Activated CD8-positive, alpha-beta memory T cell treated with anti-CD3 and anti-CD28 coated beads, Interleukin-2, amount 50 U/mL, for 24 hours (primary cell): ENCODE data around the gene PPP4R3A.
"Not testable (repeated sequence)": the region's sequence is repeated elsewhere in the genome, so short reads cannot be mapped to it uniquely, and the experiment has no call there.

Source experiments
- DNase-seq: peaks from one replicate; pipeline ENCODE4 v3.0.0-alpha.2; 2020; ENCODE audit errors: extremely low read depth

Gene PPP4R3A

DNA sequence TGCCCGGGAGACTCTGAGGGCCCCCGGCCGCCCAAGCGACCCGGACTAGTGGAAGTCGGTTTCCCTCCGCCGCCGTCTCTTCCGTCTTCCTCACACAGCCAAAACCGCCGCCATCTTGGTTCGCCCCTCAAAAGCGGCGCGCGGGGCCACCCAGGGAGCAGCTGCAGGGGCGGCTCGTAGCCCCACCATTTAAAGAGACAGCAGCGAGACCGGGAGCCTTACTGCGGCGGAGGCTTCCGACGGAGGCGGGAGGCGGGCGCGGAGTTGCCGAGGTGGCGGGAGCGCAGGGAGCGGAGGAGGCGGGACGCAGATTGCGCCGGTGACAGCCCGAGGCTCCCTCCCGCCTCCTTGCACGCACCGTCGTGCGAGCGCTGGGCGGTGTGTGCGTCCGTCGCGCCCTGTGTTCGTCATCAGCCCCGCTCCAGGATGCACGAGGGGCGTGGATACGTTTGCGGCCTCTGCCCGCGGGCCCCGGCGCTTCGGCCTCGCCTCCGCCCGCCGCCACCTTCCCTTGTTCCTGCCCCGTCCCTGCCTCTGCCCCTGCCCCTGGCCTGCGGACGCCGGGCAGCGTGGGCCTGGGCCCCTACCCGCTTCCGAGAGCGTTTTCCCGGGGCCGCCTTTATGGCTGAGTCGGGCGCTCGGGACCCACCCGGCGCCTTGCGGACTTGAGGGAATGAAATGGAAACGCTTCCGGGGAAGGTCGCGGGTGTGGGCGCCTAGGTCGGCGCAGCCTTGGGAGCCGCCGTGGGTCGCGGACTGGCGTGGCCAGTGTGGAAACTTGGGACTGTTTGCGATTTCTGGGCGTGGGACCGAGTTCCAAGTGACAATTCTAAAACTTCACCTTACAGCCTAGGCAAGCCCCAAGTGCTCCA lies at the start of gene PPP4R3A:
Gene PPP4R3A (minus strand): TSS at position 140 of the 872 bp plus-strand sequence. CDS start 663 bp downstream, outside the sequence.
- peak; percentile 85 for DNase-seq

DNA sequence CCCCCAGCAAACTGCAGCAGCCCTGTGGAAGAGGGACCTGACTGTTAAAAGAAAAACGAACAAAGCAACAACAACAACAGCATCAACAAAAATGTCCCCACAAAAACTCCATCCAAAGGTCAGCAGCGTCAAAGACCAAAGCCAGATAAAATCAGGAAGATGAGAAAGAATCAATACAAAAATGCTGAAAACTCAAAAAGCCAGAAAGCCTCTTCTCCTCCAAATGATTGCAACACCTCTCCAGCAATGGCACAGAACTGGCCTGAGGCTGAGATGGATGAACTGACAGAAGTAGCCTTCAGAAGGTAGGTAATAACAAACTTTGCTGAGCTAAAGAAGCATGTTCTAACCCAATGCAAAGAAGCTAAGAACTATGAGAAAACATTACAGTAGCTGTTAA lies 45.4 kb upstream of the PPP4R3A start:
- DNase-seq: no peak

DNA sequence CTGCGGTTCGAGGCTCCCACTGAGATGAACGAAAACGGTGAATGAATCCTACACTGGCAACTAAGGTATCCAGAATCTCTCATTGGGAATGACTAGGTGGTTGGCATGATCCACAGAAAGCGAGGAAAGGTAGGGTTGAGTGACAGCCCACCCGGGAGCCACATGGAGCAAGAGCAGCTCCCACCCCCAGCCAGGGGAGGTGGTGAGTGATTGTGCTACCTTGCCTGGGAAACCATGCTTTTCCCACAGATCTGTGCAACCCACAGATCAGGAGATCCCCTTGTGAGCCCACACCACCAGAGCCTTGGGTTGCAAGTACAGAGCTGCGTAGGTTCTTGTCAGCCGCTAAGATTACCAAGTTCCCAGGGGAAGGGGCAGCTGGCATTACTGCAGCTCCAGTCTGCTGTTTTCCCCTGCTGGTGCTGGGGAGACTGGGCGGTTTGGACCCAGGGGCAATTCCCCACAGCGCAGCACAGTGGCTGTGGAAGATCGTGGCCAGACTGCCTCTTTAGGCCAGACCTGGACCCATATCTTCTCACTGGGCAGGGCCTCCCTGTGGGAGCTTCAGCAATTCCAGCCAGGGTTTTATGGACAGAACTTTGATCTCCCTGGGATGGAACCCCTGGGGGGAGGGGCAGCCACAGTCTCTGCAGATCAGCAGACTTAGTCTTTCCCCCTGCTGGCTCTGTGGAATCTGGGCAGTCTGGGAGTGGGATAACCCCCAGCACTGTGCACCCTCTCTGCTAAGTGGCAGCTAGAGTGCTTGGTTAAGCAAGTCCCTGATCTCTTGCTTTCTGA lies 44.6 kb upstream of the PPP4R3A start:
- DNase-seq: no peak

DNA sequence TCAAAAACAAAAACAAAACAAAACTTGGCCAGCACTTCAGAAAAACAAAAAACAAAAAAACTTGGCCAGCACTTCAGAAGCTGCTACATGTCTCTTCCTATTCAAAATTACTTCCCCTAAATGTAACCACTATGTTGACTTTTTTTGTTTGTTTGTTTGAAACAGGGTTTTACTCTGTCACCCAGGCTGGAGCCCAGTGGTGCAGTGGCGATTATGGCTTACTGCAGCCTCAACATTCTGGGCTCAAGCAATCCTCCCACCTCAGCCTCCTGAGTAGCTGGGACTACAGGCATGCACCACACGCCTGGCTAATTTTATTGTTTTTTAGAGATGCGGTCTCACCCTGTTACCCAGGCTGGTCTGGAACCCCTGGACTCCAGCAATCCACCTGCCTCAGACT lies 38.0 kb upstream of the PPP4R3A start:
- DNase-seq: no peak

DNA sequence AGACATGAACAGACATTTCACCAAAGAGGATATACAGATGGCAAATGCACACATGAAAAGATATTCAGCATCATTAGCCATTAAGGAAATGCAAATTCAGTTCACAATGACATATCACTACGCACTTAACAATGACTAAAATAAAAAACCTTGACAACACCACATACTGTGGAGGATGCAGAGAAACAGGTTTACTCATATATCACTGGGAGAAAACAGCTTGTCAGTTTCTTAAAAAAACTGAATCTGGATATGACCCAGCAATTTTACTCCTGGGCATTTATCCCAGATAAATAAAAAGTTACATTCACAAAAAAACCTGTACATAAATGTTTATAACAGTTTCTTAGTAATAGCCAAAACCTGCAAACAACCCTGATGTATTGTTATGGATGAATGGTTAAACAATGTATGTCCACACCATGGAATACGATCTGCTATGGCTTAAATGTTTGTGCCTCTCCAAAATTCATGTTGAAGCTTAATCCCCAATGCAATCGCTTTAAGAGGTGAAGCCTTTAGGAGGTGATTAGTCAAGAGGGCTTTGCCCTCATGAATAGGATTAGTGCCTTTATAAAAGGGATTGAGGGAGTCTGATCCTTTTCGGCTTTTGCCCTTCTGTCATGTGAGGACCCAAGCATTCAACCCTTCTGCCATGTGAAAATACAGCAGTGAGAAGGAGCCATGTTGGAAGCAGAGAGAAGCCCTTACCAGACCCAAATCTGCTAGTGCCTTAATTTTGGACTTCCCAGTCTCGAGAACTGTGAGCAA lies 36.0 kb upstream of the PPP4R3A start:
- DNase-seq: no peak

DNA sequence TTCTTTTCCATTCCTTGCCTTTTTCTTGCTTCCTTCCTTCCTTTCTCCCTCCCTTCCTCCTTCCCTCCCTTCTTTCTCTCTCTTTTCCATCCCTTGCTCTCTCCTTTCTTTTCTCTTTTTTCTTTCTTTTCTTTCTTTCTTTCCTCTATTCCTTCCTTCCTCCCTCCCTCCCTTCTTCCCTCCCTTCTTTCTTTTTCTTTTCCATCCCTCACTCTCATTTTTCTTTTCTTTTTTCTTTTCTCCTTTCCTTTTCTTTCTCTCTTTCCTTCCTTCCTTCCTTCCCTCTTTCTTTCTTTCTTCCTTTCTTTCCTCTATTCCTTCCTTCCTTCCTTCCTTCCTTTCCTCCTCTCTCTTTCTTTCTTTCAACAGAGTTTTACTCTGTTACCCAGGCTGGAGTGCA lies 35.1 kb upstream of the PPP4R3A start:
- DNase-seq: no peak

DNA sequence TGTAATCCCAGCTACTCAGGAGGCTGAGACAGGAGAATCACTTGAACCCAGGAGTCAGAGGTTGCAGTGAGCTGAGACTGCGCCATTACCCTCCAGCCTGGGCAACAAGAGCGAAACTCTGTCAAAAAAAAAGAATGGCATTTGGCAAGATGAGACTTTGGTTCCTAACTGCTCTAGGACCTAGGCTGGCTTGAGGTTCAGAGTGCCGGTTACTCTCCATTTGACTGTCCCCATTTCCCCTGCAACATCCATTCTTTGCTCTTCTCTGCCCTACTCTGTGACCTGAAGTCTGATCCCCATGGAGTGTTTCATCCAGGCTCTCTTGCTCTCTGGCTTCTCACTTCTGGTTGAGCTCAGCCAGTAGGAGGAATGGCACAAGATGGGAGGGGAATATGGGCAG lies 26.2 kb upstream of the PPP4R3A start:
- no peak for DNase-seq

DNA sequence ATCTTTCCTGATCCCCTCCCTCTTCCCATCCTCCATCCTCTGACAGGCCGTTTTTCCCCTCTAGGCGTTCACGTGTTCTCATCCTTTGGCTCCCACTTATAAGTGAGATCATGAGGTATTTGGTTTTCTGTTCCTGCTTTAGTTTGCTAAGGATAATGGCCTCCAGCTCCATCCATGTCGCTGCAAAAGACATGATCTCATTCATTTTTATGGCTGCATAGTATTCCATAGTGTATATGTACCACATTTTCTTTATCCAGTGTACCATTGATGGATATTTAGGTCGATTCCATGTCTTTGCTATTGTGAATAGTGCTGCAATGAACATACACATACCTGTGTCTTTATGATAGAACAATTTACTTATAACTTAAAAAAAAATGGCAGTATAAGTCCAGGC lies 23.9 kb upstream of the PPP4R3A start:
- DNase-seq: not testable (repeated sequence)

DNA sequence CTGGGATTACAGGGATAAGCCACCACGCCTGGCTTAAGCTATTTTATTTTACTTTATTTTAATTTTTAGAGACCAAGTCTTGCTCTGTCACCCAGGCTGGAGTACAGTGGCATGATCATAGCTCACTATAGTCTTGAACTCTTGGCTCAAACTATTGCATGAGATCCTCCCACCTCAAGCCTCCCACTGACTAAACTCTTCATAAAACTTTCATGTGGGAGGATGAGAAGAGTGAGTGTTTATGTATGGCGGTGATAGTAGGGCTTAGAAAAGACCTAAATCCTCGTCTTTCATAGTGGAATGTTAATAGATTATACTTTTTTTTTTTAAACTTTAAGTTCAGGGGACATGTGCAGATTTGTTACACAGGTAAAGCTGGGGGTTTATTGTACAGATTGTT lies 23.5 kb upstream of the PPP4R3A start:
- DNase-seq: no peak

DNA sequence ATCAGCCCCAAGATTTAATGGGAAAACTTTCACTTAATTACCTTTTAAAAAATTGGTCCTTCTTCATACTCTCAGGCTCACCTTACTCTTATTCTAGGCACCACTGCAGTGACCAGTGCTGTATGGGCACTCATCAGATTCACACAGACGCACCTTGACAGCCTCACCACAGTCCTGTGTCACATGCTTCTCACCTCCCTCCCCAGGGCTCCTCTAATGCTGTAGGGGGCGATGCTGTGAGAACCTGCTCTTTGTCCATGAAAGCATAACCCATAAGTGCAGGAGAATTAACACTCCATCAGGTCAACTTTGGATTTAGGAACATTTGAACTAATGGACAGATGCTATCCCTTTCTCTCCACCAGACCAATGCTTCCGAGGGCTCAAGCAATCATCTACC lies 13.9 kb upstream of the PPP4R3A start:
- DNase-seq: no peak

DNA sequence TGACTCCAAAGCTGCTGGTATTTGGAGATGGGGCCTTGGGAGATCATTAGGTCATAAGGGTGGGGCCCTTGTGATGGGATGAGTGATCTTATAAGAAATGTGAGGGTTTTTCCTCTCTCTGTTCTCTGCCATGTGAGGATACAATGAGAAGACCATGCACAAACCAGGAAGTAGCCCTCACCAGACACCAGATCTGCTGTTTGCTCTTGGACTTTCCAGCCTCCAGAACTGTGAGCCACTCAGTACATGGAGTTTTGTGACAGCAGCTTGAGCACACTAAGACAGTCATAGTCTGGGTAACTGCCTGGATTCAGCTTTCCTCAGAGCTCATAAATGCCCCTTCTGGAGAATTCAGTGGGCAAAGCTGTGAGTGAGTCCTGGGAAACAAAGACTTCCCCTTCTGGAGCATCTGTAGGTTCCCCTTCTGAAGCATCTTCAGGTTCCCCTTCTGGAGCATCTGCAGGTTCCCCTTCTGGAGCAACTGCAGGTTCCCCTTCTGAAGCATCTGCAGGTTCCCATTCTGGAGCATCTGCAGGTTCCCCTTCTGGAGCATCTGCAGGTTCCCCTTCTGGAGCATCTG lies 11.0 kb upstream of the PPP4R3A start:
- DNase-seq: no peak

DNA sequence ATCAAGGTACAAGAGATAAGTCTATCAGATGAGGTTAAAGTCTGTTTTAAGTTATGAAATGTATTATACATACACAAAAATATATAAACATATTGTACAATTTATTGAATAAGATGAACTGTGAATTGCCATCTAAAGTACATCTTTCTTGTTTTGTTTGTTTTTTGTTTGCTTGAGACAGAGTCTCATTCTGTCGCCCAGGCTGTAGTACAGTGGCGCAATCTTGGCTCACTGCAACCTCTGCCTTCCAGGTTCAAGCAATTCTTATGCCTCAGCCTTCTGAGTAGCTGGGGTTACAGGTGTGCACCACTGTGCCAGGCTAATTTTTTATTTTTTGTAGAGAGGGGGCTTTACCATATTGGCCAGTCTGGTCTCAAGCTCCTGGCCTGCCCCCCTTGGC lies 10.0 kb upstream of the PPP4R3A start:
- no peak for DNase-seq

DNA sequence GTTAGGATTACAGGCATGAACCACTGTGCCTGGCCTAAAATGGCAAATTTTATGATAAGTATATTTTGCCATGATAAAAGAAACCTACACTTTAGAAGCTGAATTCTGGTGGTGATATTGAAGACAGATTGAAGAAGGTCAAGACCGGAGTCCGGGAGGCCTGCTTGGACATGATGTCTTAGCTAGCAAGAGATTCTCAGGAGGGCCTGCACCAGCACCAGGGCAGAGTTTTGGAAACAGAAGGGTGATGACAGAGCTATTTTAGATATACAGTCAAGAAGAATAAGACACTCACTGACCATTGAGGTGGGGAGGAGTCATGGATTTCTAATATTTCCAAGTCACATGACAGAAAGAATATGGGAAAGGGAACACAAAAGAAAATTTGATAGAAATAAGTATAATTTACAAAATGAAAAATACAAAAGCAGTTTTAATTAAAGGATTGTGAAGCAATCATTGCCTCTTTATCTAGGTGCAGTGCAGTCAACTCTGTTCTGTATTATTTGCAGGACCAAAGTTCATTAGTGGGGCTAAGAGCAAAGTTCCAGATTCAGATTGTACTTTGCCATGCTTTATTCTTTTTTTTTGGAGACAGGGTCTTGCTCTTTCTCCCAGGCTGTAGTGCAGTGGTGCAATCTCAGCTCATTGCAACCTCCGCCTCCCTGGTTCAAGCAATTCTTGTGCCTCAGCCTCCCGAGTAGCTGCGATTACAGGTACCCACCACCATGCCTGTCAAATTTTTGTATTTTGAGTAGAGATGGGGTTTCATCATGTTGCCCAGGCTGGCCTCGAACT lies 9.3 kb upstream of the PPP4R3A start:
- DNase-seq: no peak

DNA sequence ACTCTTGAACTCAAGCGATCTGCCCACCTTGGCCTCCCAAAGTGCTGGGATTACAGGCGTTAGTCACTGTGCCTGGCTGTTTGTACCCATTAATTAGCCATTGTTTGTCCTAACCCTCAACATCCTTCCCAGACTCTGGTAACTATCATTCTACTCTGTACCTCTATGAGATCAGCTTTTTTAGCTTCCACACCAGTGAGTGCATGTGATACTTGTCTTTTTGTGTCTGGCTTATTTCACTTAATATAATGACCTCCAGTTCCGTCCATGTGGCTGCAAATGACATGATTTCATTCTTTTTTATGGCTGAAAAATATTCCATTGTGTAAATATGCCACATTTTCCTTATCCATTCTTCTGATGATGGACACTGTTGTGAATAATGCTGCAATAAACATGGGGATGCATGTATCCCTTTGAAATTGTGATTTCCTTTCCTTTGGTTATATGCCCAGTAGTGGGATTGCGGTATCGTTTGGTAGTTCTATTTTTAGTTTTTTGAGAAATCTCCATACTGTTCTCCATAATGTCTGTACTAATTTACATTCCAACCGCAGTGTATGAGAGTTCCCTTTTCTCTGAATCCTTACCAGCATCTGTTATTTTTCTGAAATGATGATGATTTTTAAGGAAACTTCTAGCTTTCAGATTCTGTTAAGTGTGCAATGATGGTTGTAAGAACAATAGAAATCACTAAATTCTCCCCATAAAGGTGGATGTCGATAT lies 6.7 kb upstream of the PPP4R3A start:
- no peak for DNase-seq

DNA sequence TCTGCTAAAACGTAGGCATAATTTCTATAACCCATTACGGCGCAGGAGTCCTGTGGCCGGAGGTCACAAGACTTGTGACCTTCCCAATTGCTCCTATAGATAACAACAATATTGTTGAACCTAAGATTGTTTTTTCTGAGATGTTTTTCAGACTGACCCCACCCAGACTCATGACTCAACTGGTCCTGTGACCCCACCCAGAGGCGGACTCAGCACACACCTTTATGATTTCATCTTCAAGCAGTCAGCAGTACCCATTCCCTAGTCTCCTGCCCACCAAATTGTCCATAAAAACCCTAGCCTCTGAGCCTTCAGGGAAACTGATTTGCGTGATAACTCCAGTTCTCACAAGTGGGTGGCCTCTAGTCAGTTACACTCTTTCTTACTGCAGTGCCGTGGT lies 5.9 kb upstream of the PPP4R3A start:
- no peak for DNase-seq

DNA sequence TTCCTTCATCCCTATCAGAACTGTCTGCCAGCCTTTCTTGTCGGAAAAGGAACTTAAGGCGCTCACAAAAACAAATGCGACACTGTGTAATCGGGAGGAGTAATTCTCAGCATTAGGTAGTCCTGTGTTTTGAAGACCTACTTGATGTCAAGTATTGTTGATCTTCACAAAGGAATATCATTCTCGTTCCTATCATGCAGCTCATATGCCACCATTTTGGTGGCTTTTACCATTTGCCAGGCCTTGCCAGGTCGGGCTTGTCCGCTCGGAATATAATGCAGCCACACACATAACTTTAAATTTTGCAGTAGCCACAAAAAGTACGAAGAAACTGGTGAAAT lies 903 bp upstream of the PPP4R3A start:
- DNase-seq: no peak

DNA sequence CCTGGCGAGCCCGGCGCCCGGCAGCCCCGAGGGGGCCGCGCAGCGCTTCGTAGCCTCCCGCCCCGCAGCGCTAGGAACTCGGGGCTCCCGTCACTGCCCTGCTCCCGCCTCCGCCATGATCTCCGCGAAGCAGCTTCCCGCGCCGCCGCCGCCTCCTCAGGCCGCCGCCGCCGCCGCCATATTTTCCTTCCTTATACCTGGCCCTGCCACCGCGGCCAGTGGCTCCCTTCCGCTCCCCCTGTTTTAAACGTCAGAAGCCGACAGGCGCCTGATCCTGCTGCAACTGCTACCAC lies 286 bp downstream of the PPP4R3A start:
- no peak for DNase-seq

DNA sequence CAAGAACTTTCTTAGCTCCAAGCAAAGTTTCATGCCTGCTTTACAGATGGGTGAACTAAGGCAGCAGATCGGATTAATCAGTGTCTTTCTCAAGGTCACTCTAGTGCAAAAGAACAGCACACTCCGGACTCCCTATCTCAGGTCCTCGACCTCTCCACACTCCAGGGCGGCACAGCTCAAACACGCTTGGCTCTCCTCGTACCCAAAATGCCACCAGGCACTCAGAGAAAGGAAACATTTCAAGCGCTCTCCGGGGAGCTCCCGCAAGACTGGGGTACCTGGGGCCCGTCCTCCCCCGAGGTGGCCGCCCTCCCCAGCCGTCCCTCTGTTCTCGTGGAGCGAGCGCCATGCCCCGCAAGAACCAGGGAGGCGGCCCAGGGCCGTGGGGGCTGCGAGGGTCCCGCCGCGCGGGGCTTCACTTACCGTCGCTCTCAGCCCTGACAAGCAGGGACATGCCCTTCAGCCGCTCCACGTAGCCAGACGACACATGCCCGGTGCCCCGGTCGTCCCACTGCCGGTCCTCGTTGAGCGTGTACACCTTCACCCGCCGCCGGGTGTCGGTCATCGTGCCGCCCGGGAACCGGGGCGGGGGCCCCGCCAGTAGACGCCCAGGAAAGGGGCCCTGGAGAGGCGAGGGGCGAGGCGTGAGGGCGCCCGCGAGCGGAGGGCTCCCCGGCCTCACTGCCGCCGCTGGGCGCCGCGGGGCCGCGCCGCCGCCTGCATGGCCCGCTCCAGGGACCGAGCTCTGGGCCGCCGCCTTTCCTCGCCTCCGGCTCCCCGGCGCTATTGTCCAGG lies 830 bp downstream of the PPP4R3A start:
- DNase-seq: no peak

DNA sequence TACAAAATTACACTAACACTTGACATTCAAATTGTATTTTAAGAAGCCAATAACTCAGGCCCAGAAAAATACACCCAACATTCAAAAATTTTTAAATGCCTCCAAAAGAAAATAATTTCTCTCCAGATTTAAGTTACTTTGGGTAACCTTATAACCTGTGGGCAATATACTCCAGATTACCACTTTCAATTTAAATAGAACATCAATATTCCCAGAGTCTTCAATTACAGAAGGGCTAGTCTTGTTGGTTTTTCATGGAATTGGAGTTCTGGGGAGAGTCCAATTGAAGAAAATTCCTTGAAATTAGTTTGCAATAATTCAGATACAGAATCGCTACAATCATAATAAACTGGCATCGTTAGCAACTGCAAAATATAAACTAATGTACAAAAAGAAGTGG lies 2.0 kb downstream of the PPP4R3A start:
- no peak for DNase-seq

DNA sequence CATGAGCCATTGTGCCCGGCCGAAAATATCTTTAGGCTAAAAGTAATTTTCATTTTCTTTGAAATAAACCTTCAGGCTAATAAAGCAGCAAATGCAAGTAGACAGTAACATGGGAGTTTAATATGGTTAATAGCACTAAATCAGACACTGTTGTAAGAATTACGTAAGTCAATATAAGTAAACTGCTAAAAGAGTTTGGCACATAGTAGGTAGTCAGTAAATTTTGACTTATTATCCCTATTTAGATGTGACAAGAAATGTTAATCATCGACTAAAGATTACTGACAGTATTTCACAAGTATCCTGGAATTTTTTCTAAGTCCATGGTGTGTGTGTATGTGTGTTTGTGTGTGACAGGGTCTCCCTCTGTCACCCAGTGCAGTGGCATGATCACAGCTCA lies 3.9 kb downstream of the PPP4R3A start:
- DNase-seq: no peak
